ENCODE results near the gene STIM1. TPM values are rescaled to one million over a fixed set of nuclear protein-coding genes. Genes with fewer than 3 reads are reported as not detected.

Gene STIM1
- total RNA-seq, 1 donor: 57.9 TPM

DNA sequence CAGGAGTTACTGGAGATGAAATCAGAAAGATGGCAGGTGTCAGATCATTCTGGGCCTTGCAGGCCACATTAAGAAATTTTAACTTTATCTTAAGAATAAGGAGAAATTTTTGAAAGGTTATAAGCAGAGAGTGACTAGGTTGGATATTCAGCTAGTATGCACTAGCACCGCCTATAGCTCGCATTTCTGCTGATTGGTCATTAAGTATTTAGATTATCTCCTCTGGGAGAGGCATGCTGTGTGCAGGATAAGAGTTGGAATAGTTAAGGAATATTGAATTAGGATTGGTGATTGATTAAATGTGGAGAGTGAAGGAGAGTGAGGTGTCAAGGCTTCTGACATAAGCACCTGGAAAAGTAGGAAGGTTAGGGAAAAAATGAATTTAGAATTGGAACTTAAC lies 100.6 kb downstream of the STIM1 start:
- Histone ChIP-seq H3K27me3 (ENCODE audit: insufficient read depth, low read length) (no peaks in the 10 kb centered on the region), H3K79me2 (ENCODE audit: insufficient read depth, low read length) (peaks cover 7% of the 10 kb centered on the region), H3K4me3 (ENCODE audit: insufficient read depth, low read length) (no peak overlapping the region), H3K27ac (ENCODE audit: low read depth, low read length) (no peak overlapping the region), H3K36me3 (ENCODE audit: insufficient read depth, low read length) (no peaks in the 10 kb centered on the region), H3K4me2 (ENCODE audit: insufficient read depth, low read length) (no peak overlapping the region), H4K20me1 (ENCODE audit: insufficient read depth, low read length) (peaks cover 4% of the 10 kb centered on the region), H3K4me1 (ENCODE audit: insufficient read depth, low read length) (peaks cover 33% of the 10 kb centered on the region), H2AFZ (ENCODE audit: low read length) (no peak overlapping the region), H3K9me3 (ENCODE audit: low read depth, low read length) (no peaks in the 10 kb centered on the region)
- no peak for DNase-seq (ENCODE audit: insufficient read length, low spot score, missing footprints)
- TF ChIP-seq CTCF (IDR thresholded peaks at IDR 0.05; ENCODE audit: extremely low read depth, low read depth, low read length): no peak

DNA sequence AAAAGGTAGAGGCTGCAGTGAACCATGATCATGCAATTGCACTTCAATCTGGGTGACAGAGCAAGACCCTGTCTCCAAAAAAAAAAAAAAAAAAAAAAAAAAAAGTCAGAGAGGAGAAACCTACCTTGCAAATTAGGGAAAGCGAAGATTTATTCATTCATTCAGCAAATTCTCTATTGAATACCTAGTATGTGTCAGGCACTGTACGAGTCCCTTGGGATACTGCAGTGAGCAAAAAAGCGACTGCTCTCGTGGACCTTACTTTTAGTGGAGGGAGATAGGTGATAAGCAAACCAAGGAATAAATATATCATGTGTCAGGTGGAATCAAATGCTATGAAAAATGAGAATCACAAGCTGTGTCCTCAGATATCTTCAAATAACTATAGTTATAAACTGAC lies 101.3 kb downstream of the STIM1 start:
- peaks cover 30% of the 10 kb centered on the region for H3K4me1 ChIP-seq (ENCODE audit: insufficient read depth, low read length)
- H3K27ac ChIP-seq (ENCODE audit: low read depth, low read length): no peak overlapping the region
- TF ChIP-seq CTCF (IDR thresholded peaks at IDR 0.05; ENCODE audit: extremely low read depth, low read depth, low read length): no peak
- no peak overlapping the region for H2AFZ ChIP-seq (ENCODE audit: low read length)
- DNase-seq (ENCODE audit: insufficient read length, low spot score, missing footprints): no peak
- H3K4me2 ChIP-seq (ENCODE audit: insufficient read depth, low read length): no peak overlapping the region
- H4K20me1 ChIP-seq (ENCODE audit: insufficient read depth, low read length): peaks cover 4% of the 10 kb centered on the region
- no peaks in the 10 kb centered on the region for H3K36me3 ChIP-seq (ENCODE audit: insufficient read depth, low read length)
- H3K27me3 ChIP-seq (ENCODE audit: insufficient read depth, low read length): no peaks in the 10 kb centered on the region
- no peaks in the 10 kb centered on the region for H3K9me3 ChIP-seq (ENCODE audit: low read depth, low read length)
- no peak overlapping the region for H3K4me3 ChIP-seq (ENCODE audit: insufficient read depth, low read length)
- H3K79me2 ChIP-seq (ENCODE audit: insufficient read depth, low read length): peaks cover 7% of the 10 kb centered on the region

DNA sequence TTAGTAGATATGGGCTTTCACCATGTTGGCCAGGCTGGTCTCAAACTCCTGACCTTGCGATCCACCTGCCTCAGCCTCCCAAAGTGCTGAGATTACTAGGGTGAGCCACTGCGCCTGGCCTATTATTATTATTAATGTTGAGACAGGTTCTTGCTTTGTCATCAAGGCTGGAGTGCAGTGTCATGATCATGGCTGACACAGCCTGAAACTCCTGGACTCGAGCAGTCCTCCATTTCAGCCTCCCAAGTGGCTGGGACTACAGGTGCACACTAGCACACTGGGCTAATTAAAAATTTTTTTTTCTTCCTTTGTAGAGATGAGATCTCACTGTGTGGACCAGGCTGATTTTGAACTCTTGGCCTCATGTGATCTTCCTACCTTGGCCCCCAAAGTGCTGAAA lies 102.0 kb downstream of the STIM1 start:
- no peak for DNase-seq (ENCODE audit: insufficient read length, low spot score, missing footprints)

DNA sequence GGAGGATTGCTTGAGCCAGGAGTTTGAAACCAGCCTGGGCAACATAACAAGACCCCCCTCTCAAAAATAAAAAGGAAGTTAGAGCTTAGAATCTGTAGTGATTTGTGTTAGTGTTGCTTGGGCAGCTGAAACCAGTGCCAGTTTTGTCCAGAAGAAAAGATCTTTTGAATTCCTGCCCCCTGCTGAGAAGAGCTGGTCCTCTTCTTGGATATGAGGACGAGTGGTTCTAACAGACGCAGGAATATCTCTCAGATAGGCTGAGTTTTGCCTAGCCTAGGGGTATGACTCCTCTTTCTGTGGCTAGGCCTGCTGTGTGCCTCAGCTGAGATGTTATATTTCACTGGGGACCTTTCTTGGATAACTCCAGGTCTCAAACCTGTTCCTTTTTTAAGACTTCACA lies 102.8 kb downstream of the STIM1 start:
- no peak overlapping the region for H3K4me2 ChIP-seq (ENCODE audit: insufficient read depth, low read length)
- H3K27ac ChIP-seq (ENCODE audit: low read depth, low read length): no peak overlapping the region
- no peaks in the 10 kb centered on the region for H3K9me3 ChIP-seq (ENCODE audit: low read depth, low read length)
- TF ChIP-seq CTCF (IDR thresholded peaks at IDR 0.05; ENCODE audit: extremely low read depth, low read depth, low read length): no peak
- H3K36me3 ChIP-seq (ENCODE audit: insufficient read depth, low read length): no peaks in the 10 kb centered on the region
- no peaks in the 10 kb centered on the region for H3K27me3 ChIP-seq (ENCODE audit: insufficient read depth, low read length)
- peaks cover 4% of the 10 kb centered on the region for H4K20me1 ChIP-seq (ENCODE audit: insufficient read depth, low read length)
- peaks cover 33% of the 10 kb centered on the region for H3K4me1 ChIP-seq (ENCODE audit: insufficient read depth, low read length)
- peaks cover 7% of the 10 kb centered on the region for H3K79me2 ChIP-seq (ENCODE audit: insufficient read depth, low read length)
- H3K4me3 ChIP-seq (ENCODE audit: insufficient read depth, low read length): no peak overlapping the region
- DNase-seq (ENCODE audit: insufficient read length, low spot score, missing footprints): peak; percentile 25
- H2AFZ ChIP-seq (ENCODE audit: low read length): no peak overlapping the region

More for the DNA sequence above, 102.0 kb downstream of the STIM1 start:
- H3K4me3 ChIP-seq (ENCODE audit: insufficient read depth, low read length): no peak overlapping the region
- no peak overlapping the region for H2AFZ ChIP-seq (ENCODE audit: low read length)
- H3K36me3 ChIP-seq (ENCODE audit: insufficient read depth, low read length): no peaks in the 10 kb centered on the region
- H3K4me1 ChIP-seq (ENCODE audit: insufficient read depth, low read length): peaks cover 30% of the 10 kb centered on the region
- TF ChIP-seq CTCF (IDR thresholded peaks at IDR 0.05; ENCODE audit: extremely low read depth, low read depth, low read length): no peak
- H4K20me1 ChIP-seq (ENCODE audit: insufficient read depth, low read length): peaks cover 4% of the 10 kb centered on the region
- H3K79me2 ChIP-seq (ENCODE audit: insufficient read depth, low read length): peaks cover 7% of the 10 kb centered on the region
- no peak overlapping the region for H3K27ac ChIP-seq (ENCODE audit: low read depth, low read length)
- H3K27me3 ChIP-seq (ENCODE audit: insufficient read depth, low read length): no peaks in the 10 kb centered on the region
- H3K4me2 ChIP-seq (ENCODE audit: insufficient read depth, low read length): no peak overlapping the region
- H3K9me3 ChIP-seq (ENCODE audit: low read depth, low read length): no peaks in the 10 kb centered on the region

Data from osteoblast (primary cell).